ENCODE data around the gene APPL2.

The APPL2 gene

GRCh38 chr12:105223884-105224283 lies 12.1 kb downstream of the APPL2 start:
- in situ Hi-C loops (cut with MboI; ENCODE audit: low sequenced_read_pairs), result no loop called here

DNA sequence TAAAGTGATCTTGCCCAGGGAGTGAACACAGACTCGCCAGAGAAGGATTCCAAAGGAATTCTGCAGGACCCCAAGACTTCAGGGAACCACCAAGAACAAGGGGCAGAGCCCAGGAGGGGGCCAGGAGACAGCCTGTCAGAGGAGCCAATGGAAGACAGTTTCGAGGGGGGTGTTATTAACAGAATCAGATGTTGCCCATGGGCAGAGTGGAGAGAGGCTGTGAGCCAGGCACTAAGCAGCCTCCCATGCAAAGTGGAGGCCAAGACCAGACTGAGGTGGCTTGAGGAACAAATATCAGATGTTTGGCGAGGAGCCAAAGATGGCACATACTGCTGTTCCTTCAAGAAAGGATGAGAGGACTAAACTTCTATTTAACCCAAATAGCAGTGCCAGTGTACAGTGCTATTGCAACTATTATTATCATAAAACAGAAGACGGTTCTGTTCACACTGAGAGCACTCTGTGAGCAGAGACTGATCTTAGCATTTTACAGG lies 12.6 kb downstream of the APPL2 start:
- in situ Hi-C loops (cut with MboI; ENCODE audit: low sequenced_read_pairs), result no loop called here

DNA sequence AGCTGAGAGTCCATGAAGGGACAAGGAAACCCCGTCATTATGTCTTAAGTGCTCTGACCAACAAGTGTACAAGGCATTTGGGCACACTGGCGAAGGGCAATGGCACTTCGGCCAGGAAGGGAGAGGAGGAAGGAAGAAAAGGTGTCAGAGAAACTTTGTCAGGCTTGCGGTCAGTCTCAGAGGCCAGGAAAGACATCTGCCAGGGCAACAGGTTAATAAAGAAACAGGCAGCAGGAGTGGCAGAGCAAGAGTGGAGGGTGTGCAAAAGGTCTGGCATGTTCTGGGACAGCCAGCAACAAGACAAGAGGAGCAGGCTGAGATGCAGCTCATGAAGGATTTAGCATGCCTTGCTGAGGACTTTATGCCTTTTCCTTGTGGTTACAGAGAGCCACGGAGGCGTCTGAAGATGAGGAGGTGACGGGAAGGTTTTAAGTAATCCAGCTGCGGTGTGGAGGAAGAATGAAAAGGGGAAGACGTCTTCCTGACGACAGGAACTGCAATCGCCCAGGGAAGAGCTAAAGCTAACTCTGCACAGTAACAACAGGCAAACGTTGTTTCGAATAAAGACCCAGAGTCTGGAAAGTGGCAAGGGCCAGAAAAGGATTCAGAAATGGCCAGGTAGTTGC lies 13.1 kb downstream of the APPL2 start:
- in situ Hi-C loops (cut with MboI; ENCODE audit: low sequenced_read_pairs), result no loop called here

- in situ Hi-C loops (cut with MboI; ENCODE audit: low sequenced_read_pairs), result no loop called here
Observed at GRCh38 chr12:105222284-105222655, 13.7 kb downstream of the APPL2 start.

DNA sequence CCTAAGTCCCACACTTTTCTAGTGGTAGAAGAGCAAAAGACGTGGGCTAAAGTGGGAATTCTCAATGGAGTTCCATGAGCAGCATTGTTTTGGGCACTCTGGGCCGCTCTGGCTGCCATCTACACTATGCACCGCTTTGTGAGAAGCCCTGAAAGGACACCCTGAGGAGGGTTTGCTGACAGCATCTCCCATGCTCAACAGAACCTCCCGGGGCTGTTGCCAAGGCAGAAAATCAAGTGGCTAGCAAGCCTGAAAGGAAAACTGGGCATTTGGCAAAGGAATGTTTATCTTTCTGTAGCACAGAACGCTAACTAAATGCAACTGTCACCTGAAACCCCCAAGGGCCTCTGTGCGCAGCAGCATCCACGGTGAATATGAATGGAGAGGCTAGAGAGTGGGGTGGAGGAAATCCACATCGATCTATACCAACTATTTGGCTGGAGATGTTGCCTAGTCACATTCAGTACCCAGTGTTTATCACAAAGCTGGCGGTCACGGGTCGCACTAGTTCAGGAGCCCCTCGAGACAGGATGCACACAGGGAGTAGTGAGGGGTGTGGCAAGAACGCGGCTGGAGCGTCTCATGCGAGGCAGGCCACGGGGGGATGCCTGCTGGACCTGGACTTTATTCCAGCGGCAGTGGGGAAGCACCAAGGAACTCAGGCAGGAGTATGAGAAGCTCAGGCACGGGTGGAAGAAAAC lies 14.2 kb downstream of the APPL2 start:
- in situ Hi-C loops (cut with MboI; ENCODE audit: low sequenced_read_pairs), result no loop called here

DNA sequence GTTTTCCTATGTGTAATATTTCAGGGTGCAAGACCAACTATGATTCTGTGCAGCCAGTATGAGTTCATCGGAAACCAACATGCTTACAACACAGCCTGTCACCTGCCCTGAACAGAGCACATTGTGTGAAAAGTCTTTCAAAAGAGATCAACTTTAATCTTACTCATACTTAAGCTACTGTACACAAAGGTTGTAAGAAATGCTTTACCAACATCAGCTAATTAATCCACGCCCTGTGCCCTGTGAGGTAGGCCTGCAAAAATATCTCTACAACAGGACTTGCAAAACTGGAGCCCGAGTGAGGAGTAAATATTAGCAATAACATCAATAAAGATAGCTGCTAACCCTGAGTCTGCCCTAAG lies 15.1 kb downstream of the APPL2 start:
- in situ Hi-C loops (cut with MboI; ENCODE audit: low sequenced_read_pairs), result no loop called here

- in situ Hi-C loops (cut with MboI; ENCODE audit: low sequenced_read_pairs), result no loop called here
Observed at GRCh38 chr12:105220150-105220928, 15.6 kb downstream of the APPL2 start.

GRCh38 chr12:105219261-105220028 lies 16.5 kb downstream of the APPL2 start:
- in situ Hi-C loops (cut with MboI; ENCODE audit: low sequenced_read_pairs), result no loop called here

- in situ Hi-C loops (cut with MboI; ENCODE audit: low sequenced_read_pairs), result no loop called here
Observed at GRCh38 chr12:105218434-105218833, 17.5 kb downstream of the APPL2 start.

DNA sequence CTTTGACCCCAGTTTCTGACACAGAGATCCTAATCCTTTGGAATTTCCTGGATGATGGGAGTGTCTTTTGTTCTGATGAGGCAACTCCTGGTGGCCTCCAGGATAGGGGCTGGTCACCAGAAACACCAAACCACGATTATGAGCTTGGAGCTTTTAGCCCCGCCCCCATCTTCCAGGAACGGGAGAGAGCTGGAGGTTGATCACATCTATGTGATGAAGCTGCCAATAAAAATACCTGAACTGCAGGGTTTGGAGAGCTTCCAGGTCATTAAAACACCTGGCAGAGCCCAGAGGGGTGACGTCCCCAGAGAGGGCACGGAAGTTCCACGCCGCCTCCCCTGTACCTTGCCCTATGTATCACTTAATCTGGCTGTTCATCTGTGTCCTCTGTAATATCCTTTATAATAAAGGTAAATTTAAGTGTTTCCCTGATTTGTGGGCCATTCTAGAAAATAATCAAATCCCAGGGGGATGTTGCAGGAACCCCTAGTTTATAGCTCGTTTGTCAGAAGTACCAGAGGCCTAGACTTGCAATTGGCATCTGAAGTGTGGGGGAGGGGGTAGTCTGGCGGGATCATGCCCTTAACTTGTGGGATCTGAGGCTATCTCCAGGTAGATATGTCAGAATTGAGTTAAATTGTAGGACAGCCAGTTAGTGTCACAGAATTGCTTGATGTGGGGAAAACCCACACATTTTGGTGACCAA lies 21.2 kb downstream of the APPL2 start:
- in situ Hi-C loops (cut with MboI; ENCODE audit: low sequenced_read_pairs), result no loop called here

DNA sequence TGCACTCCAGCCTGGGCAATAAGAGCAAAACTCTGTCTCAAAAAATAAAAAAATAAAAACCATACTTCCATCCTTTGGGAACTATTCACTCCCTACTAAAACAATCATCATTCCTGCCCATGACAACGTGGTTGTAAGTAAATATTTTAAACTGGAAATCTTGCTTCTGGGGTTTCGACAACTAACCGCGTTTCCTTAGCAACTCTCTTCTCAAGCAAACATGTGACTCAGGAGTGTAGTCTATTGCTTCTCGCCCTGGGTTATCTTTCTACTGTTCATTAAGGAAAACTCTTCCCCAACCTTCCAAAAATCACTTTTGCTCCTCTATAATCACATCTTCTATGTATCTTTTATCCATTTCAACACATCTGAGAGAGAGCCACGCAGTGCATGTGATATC lies 21.8 kb downstream of the APPL2 start:
- in situ Hi-C loops (cut with MboI; ENCODE audit: low sequenced_read_pairs), result no loop called here

GRCh38 chr12:105212438-105212837 lies 23.5 kb downstream of the APPL2 start:
- in situ Hi-C loops (cut with MboI; ENCODE audit: low sequenced_read_pairs), result no loop called here

DNA sequence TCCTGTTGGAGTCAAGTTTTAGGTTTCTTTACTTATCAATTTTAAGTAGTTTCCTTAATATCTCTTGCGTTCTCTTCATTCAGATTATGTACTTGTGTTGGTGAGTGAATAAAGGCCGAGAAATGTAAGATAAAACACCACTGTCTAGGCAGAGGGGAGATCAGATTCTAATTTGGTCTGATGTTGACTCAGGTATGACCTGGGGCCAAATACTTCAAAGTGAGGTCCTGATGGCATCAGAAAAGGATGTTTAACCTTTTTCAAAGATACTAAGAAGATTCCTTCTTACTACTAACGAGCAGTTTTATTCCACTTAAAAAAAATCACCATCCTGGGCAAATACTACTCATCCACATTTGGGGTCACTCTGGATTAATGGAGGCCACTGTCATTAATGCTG lies 26.9 kb downstream of the APPL2 start:
- in situ Hi-C loops (cut with MboI; ENCODE audit: low sequenced_read_pairs), result no loop called here

DNA sequence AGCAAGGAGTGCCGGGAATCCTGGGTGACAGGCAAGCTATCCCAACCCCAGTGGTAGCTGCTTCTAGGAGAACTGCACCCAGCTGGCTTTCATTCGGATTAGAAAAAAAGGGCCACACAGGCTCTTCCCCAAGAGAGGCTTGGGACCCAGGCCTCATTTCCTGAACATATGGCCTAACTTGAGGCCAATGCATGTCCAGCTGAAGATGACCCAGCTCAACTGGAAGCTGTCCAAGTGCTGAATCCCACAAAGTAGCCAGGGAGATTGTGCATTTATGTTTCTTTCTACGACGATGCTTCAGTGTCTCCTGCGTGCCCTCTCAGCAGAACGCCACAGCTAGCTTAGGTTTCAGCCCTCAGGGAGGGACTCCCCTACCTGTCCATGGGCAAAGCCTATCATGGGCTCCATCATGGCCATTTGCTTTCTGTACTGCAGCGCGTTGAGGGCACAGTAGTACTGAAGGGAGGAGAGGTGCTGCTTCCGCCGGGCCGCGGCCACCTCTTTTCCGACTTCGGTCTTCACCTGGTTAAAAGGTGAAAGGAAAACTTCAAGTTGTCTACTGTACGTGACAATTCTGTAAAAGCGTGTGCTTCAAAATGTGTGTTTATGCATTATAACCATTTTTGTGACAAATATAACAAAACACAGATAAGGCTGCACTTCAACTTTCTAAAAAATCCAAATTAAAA lies 29.1 kb downstream of the APPL2 start:
- in situ Hi-C loops (cut with MboI; ENCODE audit: low sequenced_read_pairs), result no loop called here

- in situ Hi-C loops (cut with MboI; ENCODE audit: low sequenced_read_pairs), result no loop called here
Observed at GRCh38 chr12:105205322-105206048, 30.5 kb downstream of the APPL2 start.

- in situ Hi-C loops (cut with MboI; ENCODE audit: low sequenced_read_pairs), result no loop called here
Observed at GRCh38 chr12:105204916-105205315, 31.1 kb downstream of the APPL2 start.

DNA sequence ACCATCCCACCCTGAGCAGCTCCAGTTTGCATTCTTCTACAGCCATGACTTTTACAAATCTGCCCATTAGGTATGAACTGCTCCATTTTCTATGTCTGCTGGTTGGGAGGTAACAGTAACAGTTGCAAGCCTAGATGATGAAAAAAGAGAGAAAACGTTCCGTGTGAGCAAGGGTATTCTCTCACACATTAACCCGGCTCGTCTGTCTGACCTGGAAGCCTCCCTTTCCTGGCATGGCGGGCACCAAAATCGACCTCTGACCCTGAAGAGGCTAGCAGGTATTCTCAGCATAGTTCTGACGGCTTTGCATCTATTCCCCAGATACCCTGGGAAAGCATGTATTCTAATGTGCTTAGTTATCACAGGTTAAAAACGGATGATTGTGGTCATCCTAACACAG lies 31.8 kb downstream of the APPL2 start:
- in situ Hi-C loops (cut with MboI; ENCODE audit: low sequenced_read_pairs), result no loop called here

GRCh38 chr12:105202202-105202601 lies 33.8 kb downstream of the APPL2 start:
- in situ Hi-C loops (cut with MboI; ENCODE audit: low sequenced_read_pairs), result no loop called here

GRCh38 chr12:105201299-105201698 lies 34.7 kb downstream of the APPL2 start:
- in situ Hi-C loops (cut with MboI; ENCODE audit: low sequenced_read_pairs), result no loop called here

All from hTERT RPE-1 (cell line).